ENCODE data around the gene SIGLEC11. TPM values are rescaled to one million over a fixed set of nuclear protein-coding genes. Genes with fewer than 3 reads are reported as not detected.

Gene SIGLEC11
- total and polyA plus RNA-seq, 2 donors (not counting 1 experiment from before 2014, with no cell fraction given) = 0.09 TPM; not detected in 1

GRCh38 chr19:49908480-49909420 is 52.2 kb downstream of the SIGLEC11 start:
- Histone ChIP-seq H4K20me1 (ENCODE audit: control insufficient read depth, insufficient read depth, low read length, poor library complexity, severe bottlenecking) (peaks cover 39% of the 10 kb centered on the region), H3K27ac (ENCODE audit: low read length in 2 of 2) (no peak overlapping the region), H3K4me2 (replicated peaks; ENCODE audit: low read depth, low read length, poor library complexity, severe bottlenecking) (no peak overlapping the region), H3K9ac (ENCODE audit: low read length) (no peak overlapping the region), H3K9me3 (ENCODE audit: control extremely low read depth in 1 of 3, control insufficient read depth in 2 of 3, insufficient read depth in 1 of 3, low read length in 2 of 3) (peaks cover 0 to 16% (median 0%) of the 10 kb centered on the region in 3 donors), H3K36me3 (replicated peaks in 1 of 2; ENCODE audit: control extremely low read depth in 1 of 2, control insufficient read depth in 1 of 2, extremely low read depth in 1 of 2, insufficient read depth in 2 of 2, low read length in 1 of 2) (peaks cover 0 to 29% of the 10 kb centered on the region in 2 experiments), H3K4me3 (ENCODE audit: control extremely low read depth in 1 of 5, extremely low read depth in 1 of 5, insufficient read depth in 1 of 5, low read depth in 2 of 5, low read length in 4 of 5) (no peak overlapping the region), H3K27me3 (replicated peaks in 1 of 4; ENCODE audit: control extremely low read depth in 1 of 4, control insufficient read depth in 3 of 4, insufficient read depth in 4 of 4, low read length in 3 of 4) (no peaks in the 10 kb centered on the region), H2AFZ (ENCODE audit: insufficient read depth, low read depth, low read length, poor library complexity, severe bottlenecking) (no peak overlapping the region), H3K79me2 (ENCODE audit: control insufficient read depth, insufficient read depth, low read length) (peaks cover 27% of the 10 kb centered on the region), H3K4me1 (ENCODE audit: control insufficient read depth in 2 of 2, insufficient read depth in 2 of 2, low read length in 2 of 2) (peaks cover 47 to 59% of the 10 kb centered on the region in 2 donors)
- Mint-ChIP-seq H3K9me3 (ENCODE audit: insufficient read depth) (peaks cover 3% of the 10 kb centered on the region), H3K4me3 (peak overlapping the region; percentile 13), H3K4me1 (peaks cover 76% of the 10 kb centered on the region), H3K27me3 (no peaks in the 10 kb centered on the region), H3K27ac (peak overlapping the region; percentile 85)
- ATAC-seq (ENCODE audit: low read depth) (no peak), DNase-seq (no peak)
- 97% methylated on average over 37 of the region's 37 CpGs for WGBS (ENCODE audit: insufficient coverage)
- CTCF ChIA-PET = interaction anchor here (1.2 to 3.5 kb wide), 2 partner anchors 11 to 19 kb away, joined by 4 to 12 read pairs; no protein-coding TSS in a partner anchor
- POLR2A ChIA-PET = interaction anchor here (0.6 to 3.1 kb wide), 3 partner anchors 8 to 21 kb away, joined by 3 to 12 read pairs (median 4); partner anchors contain the start of genes ATF5 and NUP62
- intact Hi-C loops (cut with micrococcal nuclease) = no loop called here
- no peak for TF ChIP-seq CTCF (IDR thresholded peaks at IDR 0.05)
- TF ChIP-seq EZH2 (IDR thresholded peaks at IDR 0.05; ENCODE audit: borderline replicate concordance, insufficient read depth, low read depth, low read length, poor library complexity, severe bottlenecking) = no peak
